Measurements from ENCODE around the gene ARIH1.

GRCh38 chr15:72593838-72594237 lies 119.7 kb downstream of the ARIH1 start:
- TF ChIP-seq ELF1 (IDR thresholded peaks at IDR 0.05; ENCODE audit: borderline replicate concordance, low read depth) (no peak), CTCF (IDR thresholded peaks at IDR 0.05 in 2 of 3, conservative IDR thresholded peaks at IDR 0.05 in 1 of 3; ENCODE audit: borderline replicate concordance in 1 of 3, insufficient read depth in 1 of 3, low read depth in 2 of 3, low read length in 2 of 3) (no peak), ZNF274 (IDR thresholded peaks at IDR 0.05; ENCODE audit: low read depth, low read length) (no peak), ATF3 (IDR thresholded peaks at IDR 0.05) (no peak), EZH2 (IDR thresholded peaks at IDR 0.05) (no peak), POLR2A (IDR thresholded peaks at IDR 0.05; ENCODE audit: borderline replicate concordance, extremely low read depth, insufficient read depth, insufficient read length) (no peak), POLR2AphosphoS5 (IDR thresholded peaks at IDR 0.05; ENCODE audit: low read depth, low read length) (no peak), TCF7L2 (IDR thresholded peaks at IDR 0.05; ENCODE audit: borderline replicate concordance, extremely low read depth, insufficient read depth, insufficient read length) (no peak), EGR1 (IDR thresholded peaks at IDR 0.05; ENCODE audit: low read depth) (no peak)

Data from HCT116 (cell line).